A549 (cell line): ENCODE results near the gene AQP10. TPM values are rescaled to one million over a fixed set of nuclear protein-coding genes. Genes with fewer than 3 reads are reported as not detected.
"Not testable (repeated sequence)": the region's sequence is repeated elsewhere in the genome, so short reads cannot be mapped to it uniquely, and the experiment has no call there.

Source experiments
- ATAC-seq, 2 experiments: fragments of 200-7000 bp in 1 of 2; fragments of >200 bp in 1 of 2; cut with Nextera tagmentation in 1 of 2; cut with Tn5 transposase in 1 of 2; 3 replicates each; pipeline versions ENCODE4 v1.8.0 to v1.9.1; 2018 to 2020; ENCODE audit warnings: mild to moderate bottlenecking in 1 of 2, moderate library complexity in 1 of 2
- CTCF ChIA-PET: fragments of 300-600 bp; sonication (Branson Sonifier 250); formaldehyde crosslinking; extraction: SDS; loops from one replicate; lab custom pipeline; 2021; ENCODE audit warnings: antibody characterized with exemption, inconsistent platforms; lab: Yijun Ruan, JAX
- POLR2A ChIA-PET: fragments of 350-600 bp; formaldehyde crosslinking; extraction: SDS; loops from one replicate; lab custom pipeline; 2021; ENCODE audit warnings: antibody characterized with exemption, inconsistent platforms; lab: Yijun Ruan, JAX
- DNase-seq, 2 experiments: peaks; one replicate each; pipeline versions ENCODE4 v3.0.0 to v3.0.0-alpha.2; 2011 to 2016; ENCODE audit warnings: low read depth in 1 of 2, low spot score in 1 of 2
- FAIRE-seq: peaks from 2 replicates; lab custom pipeline; 2011; peaks lifted over from hg19 to GRCh38; lab: Jason Lieb, UNC
- H3K27ac ChIP-seq, 2 experiments: fragments of >200 bp; sonication (Bioruptor Twin); formaldehyde crosslinking; 3 replicates each; pipeline ENCODE4 v1.5.1; 2016 to 2017
- H3K4me1 ChIP-seq: fragments of >200 bp; sonication (Bioruptor Twin); formaldehyde crosslinking; 3 replicates; pipeline ENCODE4 v1.6.1; 2016
- H3K4me2 ChIP-seq: fragments of >200 bp; sonication (Bioruptor Twin); formaldehyde crosslinking; 3 replicates; pipeline ENCODE4 v1.6.1; 2016
- H3K4me3 ChIP-seq: fragments of >200 bp; sonication (Bioruptor Twin); formaldehyde crosslinking; 3 replicates; pipeline ENCODE4 v1.5.1; 2016
- H3K9me3 ChIP-seq: fragments of >200 bp; sonication (Bioruptor Twin); formaldehyde crosslinking; 3 replicates; pipeline ENCODE4 v1.6.1; 2016
- CBX2 ChIP-seq: fragments of 200-600 bp; sonication (generic); IDR thresholded peaks from 2 replicates; pipeline ENCODE4 v1.6.1; 2016; ENCODE audit warnings: low read depth, mild to moderate bottlenecking, borderline replicate concordance
- CEBPB ChIP-seq, 2 experiments: fragments of >200 bp in 1 of 2; sonication (Bioruptor Twin) in 1 of 2; formaldehyde crosslinking in 1 of 2; IDR thresholded peaks; 2 replicates each; pipeline ENCODE4 v1.6.1; 2012 to 2016
- CTCF ChIP-seq: fragments of >200 bp; sonication (Bioruptor Twin); formaldehyde crosslinking; IDR thresholded peaks from 3 replicates; pipeline ENCODE4 v1.5.1; 2016
- E2F6 ChIP-seq: IDR thresholded peaks from 2 replicates; pipeline ENCODE4 v1.6.1; 2012; ENCODE audit warnings: low read depth, borderline replicate concordance
- EHMT2 ChIP-seq: fragments of 200-600 bp; sonication (generic); IDR thresholded peaks from 2 replicates; pipeline ENCODE4 v1.6.1; 2016; ENCODE audit warnings: antibody characterized with exemption, low read depth, mild to moderate bottlenecking, moderate library complexity
- FOSB ChIP-seq: fragments of 250-450 bp; sonication (Bioruptor Pico); IDR thresholded peaks from 2 replicates; pipeline ENCODE4 v1.5.0; 2020; ENCODE audit warnings: mild to moderate bottlenecking, moderate library complexity
- GATA3 ChIP-seq: IDR thresholded peaks from 2 replicates; pipeline ENCODE4 v1.6.1; 2012; ENCODE audit warnings: borderline replicate concordance
- HOXB13 ChIP-seq: fragments of 250-450 bp; sonication (Bioruptor Pico); IDR thresholded peaks from 2 replicates; pipeline ENCODE4 v1.5.0; 2020; ENCODE audit warnings: low read depth, mild to moderate bottlenecking, moderate library complexity
- JUNB ChIP-seq: fragments of >200 bp; sonication (Bioruptor Twin); formaldehyde crosslinking; IDR thresholded peaks from 2 replicates; pipeline ENCODE4 v1.6.1; 2016
- KDM1A ChIP-seq: fragments of 200-600 bp; sonication (generic); IDR thresholded peaks from 2 replicates; pipeline ENCODE4 v1.6.1; 2016; ENCODE audit warnings: low read depth, mild to moderate bottlenecking
- MAZ ChIP-seq: fragments of 150-350 bp; IDR thresholded peaks from 2 replicates; pipeline ENCODE4 v1.6.1; 2014; ENCODE audit warnings: antibody characterized with exemption, low read depth, low read length, borderline replicate concordance
- PBX3 ChIP-seq: IDR thresholded peaks from 2 replicates; pipeline ENCODE4 v1.6.1; 2012
- POLR2AphosphoS2 ChIP-seq: conservative IDR thresholded peaks from 2 replicates; pipeline ENCODE4 v1.6.1; 2012; ENCODE audit warnings: low read length, improper control_type of control experiment, inconsistent platforms
- RAD21 ChIP-seq, 2 experiments: fragments of >200 bp in 1 of 2; sonication (Bioruptor Twin) in 1 of 2; formaldehyde crosslinking in 1 of 2; IDR thresholded peaks in 1 of 2; conservative IDR thresholded peaks in 1 of 2; 2 replicates in 1 of 2; 3 replicates in 1 of 2; pipeline ENCODE4 v1.6.1; 2012 to 2018; ENCODE audit warnings: inconsistent platforms in 1 of 2
- RCOR1 ChIP-seq: fragments of 150-350 bp; IDR thresholded peaks from 2 replicates; pipeline ENCODE4 v1.6.1; 2014; ENCODE audit warnings: antibody characterized with exemption, low read length, low read depth
- RNF2 ChIP-seq: fragments of 200-600 bp; sonication (generic); IDR thresholded peaks from 2 replicates; pipeline ENCODE4 v1.6.1; 2016; ENCODE audit warnings: low read depth, mild to moderate bottlenecking, antibody characterized with exemption, moderate library complexity, borderline replicate concordance
- TP53 ChIP-seq: fragments of 250-450 bp; sonication (Bioruptor Pico); IDR thresholded peaks from 2 replicates; pipeline ENCODE4 v1.5.0; 2021; ENCODE audit warnings: mild to moderate bottlenecking, moderate library complexity
- ZNF302 ChIP-seq: fragments of 250-450 bp; sonication (Bioruptor Pico); IDR thresholded peaks from 2 replicates; pipeline ENCODE4 v1.9.0; 2021; ENCODE audit warnings: inconsistent platforms, mild to moderate bottlenecking, moderate library complexity
- WGBS: methylation state at CpG from one replicate; pipeline ENCODE4 v1.1.6; 2017; ENCODE audit errors: missing lambda C conversion rate; 5-methylcytosine and 5-hydroxymethylcytosine counted together
- polyA plus RNA-seq, 4 experiments: library from polyadenylated mRNA; depleted of rRNA in 3 of 4; stranded (reverse); fragments of >200 nt; fragmentation: RNase III in 1 of 4; extraction: RNeasy Plus Mini Kit Qiagen cat#74134 plus additional on column Dnase treatment in 1 of 4; gene quantifications; 2 replicates in 3 of 4; 3 replicates in 1 of 4; pipeline ENCODE4 v1.2.3, GENCODE V29; 2011 to 2017
- TF ChIP-seq, protein P1 (sequence below): IDR thresholded peaks from 2 replicates; pipeline ENCODE4 v1.6.1; 2012

The AQP10 gene
- polyA plus RNA-seq, 2 of the 4 experiments (the other 2 are of a cell fraction) = not detected

DNA sequence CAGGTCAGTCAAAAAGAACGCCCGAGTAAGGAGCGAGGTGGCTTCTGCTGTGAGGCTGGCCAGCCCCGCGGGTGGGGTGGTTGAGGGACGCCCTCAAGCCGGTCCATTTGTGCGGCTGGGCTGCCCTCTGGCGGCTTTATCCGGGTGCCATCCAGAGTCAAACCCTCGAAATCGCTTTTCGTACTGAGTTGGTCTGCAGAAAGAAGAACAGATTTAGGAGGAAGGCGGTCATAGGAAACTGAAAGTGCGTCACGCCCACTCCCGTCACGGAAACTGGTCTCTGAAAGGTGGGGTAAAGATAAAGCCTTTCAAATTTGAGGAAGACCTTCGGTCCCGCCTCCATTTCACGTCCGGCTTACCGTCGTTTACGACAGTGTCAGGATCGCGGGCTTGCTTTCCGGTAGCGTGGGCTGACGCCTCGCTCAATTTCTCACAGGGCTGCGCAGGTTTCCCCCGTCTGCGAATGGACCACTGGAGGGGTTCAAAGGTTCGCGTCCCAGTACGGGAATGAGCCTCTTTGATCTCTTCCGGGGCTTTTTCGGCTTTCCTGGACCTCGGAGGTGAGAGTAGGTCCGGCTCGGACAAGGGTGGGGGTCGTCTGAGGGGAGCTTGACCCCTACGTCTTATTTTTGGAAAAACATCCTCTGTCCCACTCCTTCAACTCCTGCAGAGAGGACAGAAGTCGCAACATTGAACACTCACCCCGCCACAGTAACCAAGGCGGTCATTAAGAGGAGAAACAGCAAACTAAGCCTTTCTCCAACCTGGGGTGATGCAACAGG lies 48.5 kb upstream of the AQP10 start, which contains the start of gene HAX1 (continued):
- peak; percentile 15; the same call in 1 of the 2 replicates for TF ChIP-seq E2F6
- TF ChIP-seq GATA3 = peak; percentile 67

- WGBS = 43% methylated on average over 13 of the region's 13 CpGs
- FAIRE-seq = no peak
- Histone ChIP-seq H3K4me2 (peak overlapping the region; percentile 93), H3K4me1 (peaks cover 15% of the 10 kb centered on the region), H3K27ac (peak overlapping the region; percentile 92 to 94), H3K9me3 (no peaks in the 10 kb centered on the region), H3K4me3 (peak overlapping the region; percentile 89)
- no peak for DNase-seq
- no peak; a peak in 1 of 6 replicates for ATAC-seq
- no peak for TF ChIP-seq KDM1A
- TF ChIP-seq CEBPB (IDR thresholded peaks at IDR 0.05) = peak; percentile 25 to 49; a peak in 1 of 4 replicates
- TF ChIP-seq RCOR1 = no peak
- POLR2A ChIA-PET = interaction anchor here (0.5 to 0.6 kb wide), 2 partner anchors 24 to 139 kb away, joined by 3 to 4 read pairs; no protein-coding TSS in a partner anchor
- CTCF ChIA-PET = interaction anchor here (0.7 to 3.4 kb wide), 16 partner anchors 8 to 763 kb away, joined by 3 to 20 read pairs (median 4); partner anchors contain the start of genes ATP8B2 and DENND4B
These were observed 47.8 kb upstream of the AQP10 start for GRCh38 chr1:154272999-154273563.

GRCh38 chr1:154276797-154277196 lies 44.1 kb upstream of the AQP10 start:
- Histone ChIP-seq H3K4me3 (no peak overlapping the region), H3K4me1 (peaks cover 8% of the 10 kb centered on the region), H3K9me3 (no peaks in the 10 kb centered on the region), H3K27ac (no peak overlapping the region), H3K4me2 (no peak overlapping the region)
- WGBS = 84% methylated on average over 7 of the region's 7 CpGs
- POLR2A ChIA-PET = no interaction called here
- TF ChIP-seq CEBPB (IDR thresholded peaks at IDR 0.05) (no peak), RAD21 (conservative IDR thresholded peaks at IDR 0.05 in 1 of 2, IDR thresholded peaks at IDR 0.05 in 1 of 2) (peak; percentile 17 to 43; a peak in 2 of 5 replicates), CTCF (peak; percentile 19; the same call in 1 of the 3 replicates)
- ATAC-seq (no peak), DNase-seq (no peak), FAIRE-seq (no peak)
- CTCF ChIA-PET = interaction anchor here (0.6 to 1.8 kb wide), 4 partner anchors 48 to 576 kb away, joined by 3 to 4 read pairs (median 4); partner anchors contain the start of gene ATP8B2

- ATAC-seq, CTCF ChIA-PET, FAIRE-seq, H3K4me2 ChIP-seq, H3K4me1 ChIP-seq, H3K4me3 ChIP-seq, H3K27ac ChIP-seq, DNase-seq, POLR2A ChIA-PET, H3K9me3 ChIP-seq: not testable (repeated sequence)
- 92% methylated on average over 9 of the region's 30 CpGs for WGBS
These were observed 33.3 kb upstream of the AQP10 start for GRCh38 chr1:154287591-154287990.

DNA sequence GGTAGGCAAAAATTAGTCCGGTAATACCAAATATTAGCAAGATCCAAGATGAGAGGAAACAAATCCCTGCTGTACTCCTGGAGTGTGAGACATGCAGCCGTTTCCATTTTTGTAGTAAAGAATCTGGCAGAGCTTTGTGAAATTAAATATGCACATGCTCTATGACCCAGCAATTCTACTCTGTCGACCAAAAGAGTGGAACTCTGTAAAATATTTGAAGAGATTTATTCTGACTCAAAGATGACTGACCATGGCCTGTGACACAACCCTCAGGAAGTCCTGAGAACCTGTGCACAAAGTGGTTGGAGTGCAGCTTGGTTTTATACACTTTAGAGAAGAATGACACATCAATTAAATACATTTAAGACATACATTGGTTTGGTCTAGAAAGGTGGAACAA lies 32.2 kb upstream of the AQP10 start:
- Histone ChIP-seq H3K27ac (no peak overlapping the region), H3K4me1 (no peaks in the 10 kb centered on the region), H3K9me3 (0 out of 3 replicates have a peak, but pooled peaks cover 2% of the 10 kb centered on the region), H3K4me3 (no peak overlapping the region), H3K4me2 (no peak overlapping the region)
- no peak; a peak in 1 of 6 replicates for ATAC-seq
- WGBS = 36% methylated on average over 3 of the region's 3 CpGs
- TF ChIP-seq POLR2AphosphoS2 = no peak
- TF ChIP-seq, protein P1, sequence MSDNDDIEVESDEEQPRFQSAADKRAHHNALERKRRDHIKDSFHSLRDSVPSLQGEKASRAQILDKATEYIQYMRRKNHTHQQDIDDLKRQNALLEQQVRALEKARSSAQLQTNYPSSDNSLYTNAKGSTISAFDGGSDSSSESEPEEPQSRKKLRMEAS = no peak
- no peak for TF ChIP-seq ZNF302 (CRISPR knock-in tag)
- TF ChIP-seq EHMT2 = no peak
- TF ChIP-seq RCOR1 = no peak
- TF ChIP-seq TP53 = no peak
- no peak for TF ChIP-seq JUNB
- TF ChIP-seq PBX3 = no peak
- TF ChIP-seq HOXB13 = no peak
- no peak for TF ChIP-seq CBX2
- no peak for TF ChIP-seq FOSB
- TF ChIP-seq MAZ = no peak
- TF ChIP-seq RNF2 = no peak
- no peak for TF ChIP-seq KDM1A
- FAIRE-seq = no peak
- ChIA-PET CTCF (interaction anchor here (0.6 kb wide), 1 partner anchor 17 kb away, joined by 3 read pairs; no protein-coding TSS in a partner anchor), POLR2A (no interaction called here)
- no peak for DNase-seq
